CD4-positive, alpha-beta T cell treated with Interleukin-10 for 1 hour (primary cell): ENCODE results near the gene HIF1A.
A peak's percentile ranks its signal among the peaks of the same experiment; 100 is the strongest.
"Not testable (repeated sequence)": the region's sequence is repeated elsewhere in the genome, so short reads cannot be mapped to it uniquely, and the experiment has no call there.

Experiments
- DNase-seq: peaks from one replicate; pipeline ENCODE4 v3.0.0-alpha.2; 2020

Gene HIF1A

DNA sequence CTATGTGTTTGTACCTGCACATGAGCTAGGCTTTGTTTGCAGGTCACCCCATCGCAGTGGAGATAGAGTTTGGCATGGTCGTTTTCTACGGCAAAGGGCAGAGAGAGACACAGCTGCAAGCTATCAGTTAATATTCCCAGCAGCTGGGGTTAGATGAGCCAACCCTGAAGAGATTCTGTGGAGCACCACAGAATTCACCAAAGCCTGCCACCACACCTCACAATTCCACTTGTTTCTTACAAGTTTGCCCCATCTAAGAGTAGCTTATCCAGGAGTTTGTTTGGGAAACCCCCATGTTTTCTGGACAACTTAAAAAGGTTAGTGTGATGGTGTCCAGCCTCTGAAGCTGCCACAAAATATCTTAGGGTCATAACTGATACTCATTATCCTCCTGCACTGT is 20.0 kb upstream of the HIF1A start:
- DNase-seq, result no peak

- DNase-seq, result no peak
These were observed 17.8 kb upstream of the HIF1A start for GRCh38 chr14:61677479-61677878.

- DNase-seq, result no peak
These were observed 16.3 kb upstream of the HIF1A start for GRCh38 chr14:61678975-61679374.

GRCh38 chr14:61681413-61681812 is 13.9 kb upstream of the HIF1A start:
- no peak for DNase-seq

DNA sequence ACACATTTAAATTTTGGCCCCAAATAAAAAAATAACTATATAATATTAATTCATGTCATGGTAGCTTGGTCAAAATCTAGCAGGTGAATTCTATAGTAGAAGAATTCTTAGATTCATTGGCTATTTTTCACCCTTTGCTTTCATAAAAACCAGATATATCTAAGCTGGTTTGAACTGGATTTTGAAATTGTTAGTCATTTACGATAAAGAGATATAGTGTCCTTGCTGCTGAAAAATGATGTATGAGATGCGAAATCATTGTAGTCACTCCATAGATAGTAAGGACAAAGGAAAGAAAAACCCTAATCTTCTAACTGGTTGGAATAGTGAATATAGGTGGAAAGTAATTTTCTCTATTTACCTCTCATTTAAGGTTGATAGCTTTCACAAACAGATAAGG is 12.2 kb upstream of the HIF1A start:
- DNase-seq, result no peak

- DNase-seq, result no peak
These were observed 5.3 kb upstream of the HIF1A start for GRCh38 chr14:61690039-61690438.

DNA sequence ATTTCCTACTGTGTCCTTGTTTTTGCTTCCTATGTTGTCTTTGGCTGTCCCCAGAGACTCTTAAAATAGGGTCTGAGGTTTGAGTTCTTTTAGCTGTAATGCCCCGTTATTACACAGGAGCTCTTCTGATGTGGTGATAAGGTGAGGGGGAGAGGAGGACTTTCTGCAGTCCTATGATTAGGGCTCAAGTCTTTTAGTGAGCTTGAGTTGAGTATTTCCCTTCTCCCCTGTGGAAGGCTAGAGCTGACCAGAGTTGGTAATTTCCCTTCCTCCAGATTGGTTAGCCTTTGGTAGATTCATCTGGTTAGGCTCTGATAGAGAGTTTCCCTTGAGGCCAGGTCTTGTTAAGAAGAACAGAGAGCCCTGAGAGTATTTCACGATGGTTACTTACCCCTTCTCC is 4.3 kb upstream of the HIF1A start:
- DNase-seq, result peak; percentile 19

- no peak for DNase-seq
These were observed 3.8 kb upstream of the HIF1A start for GRCh38 chr14:61691495-61691894.

DNA sequence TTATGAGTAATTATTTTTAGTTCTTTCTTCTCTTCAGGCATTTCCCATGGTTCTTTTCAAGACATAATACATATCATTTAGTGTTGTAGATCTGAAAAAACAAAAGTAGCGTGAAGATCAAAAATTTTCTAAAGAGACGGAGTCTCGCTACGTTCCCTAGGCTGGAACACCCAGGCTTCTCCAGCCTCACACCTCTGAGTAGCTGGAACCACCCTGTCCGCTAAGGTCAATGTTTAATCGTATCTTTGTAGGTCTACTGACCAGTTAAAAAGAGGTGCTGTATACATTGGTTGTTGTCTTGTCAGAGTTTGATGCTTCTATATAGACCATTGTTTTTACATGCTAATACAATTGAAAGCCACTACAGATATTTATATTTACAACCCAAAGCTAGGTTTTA is 1.3 kb upstream of the HIF1A start:
- DNase-seq, result no peak

- DNase-seq, result peak; percentile 51
These were observed 598 bp downstream of the HIF1A start for GRCh38 chr14:61695695-61696527.

- DNase-seq, result no peak
These were observed 1.5 kb downstream of the HIF1A start for GRCh38 chr14:61696753-61697318.

GRCh38 chr14:61698206-61698980 is 3.1 kb downstream of the HIF1A start:
- DNase-seq, result peak; percentile 20

DNA sequence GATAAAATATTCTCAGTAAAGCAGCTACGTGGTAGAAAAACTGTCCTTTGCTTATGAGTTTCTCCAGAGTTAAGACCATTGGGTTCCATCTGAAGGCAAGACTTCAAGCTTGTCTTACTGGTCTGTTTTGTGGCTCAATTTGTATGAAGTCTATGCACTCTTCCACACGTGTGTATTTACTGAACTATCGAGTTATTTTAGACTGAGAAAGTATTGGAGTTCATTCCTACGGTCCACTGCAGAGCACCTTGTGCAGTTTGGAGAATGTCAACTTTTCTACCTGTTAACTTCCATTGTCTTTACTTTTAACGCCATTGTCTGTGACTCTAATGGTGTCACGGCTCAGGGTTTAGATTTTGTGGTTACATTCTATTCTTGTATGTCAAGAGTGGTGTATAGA is 3.7 kb downstream of the HIF1A start:
- DNase-seq, result no peak

DNA sequence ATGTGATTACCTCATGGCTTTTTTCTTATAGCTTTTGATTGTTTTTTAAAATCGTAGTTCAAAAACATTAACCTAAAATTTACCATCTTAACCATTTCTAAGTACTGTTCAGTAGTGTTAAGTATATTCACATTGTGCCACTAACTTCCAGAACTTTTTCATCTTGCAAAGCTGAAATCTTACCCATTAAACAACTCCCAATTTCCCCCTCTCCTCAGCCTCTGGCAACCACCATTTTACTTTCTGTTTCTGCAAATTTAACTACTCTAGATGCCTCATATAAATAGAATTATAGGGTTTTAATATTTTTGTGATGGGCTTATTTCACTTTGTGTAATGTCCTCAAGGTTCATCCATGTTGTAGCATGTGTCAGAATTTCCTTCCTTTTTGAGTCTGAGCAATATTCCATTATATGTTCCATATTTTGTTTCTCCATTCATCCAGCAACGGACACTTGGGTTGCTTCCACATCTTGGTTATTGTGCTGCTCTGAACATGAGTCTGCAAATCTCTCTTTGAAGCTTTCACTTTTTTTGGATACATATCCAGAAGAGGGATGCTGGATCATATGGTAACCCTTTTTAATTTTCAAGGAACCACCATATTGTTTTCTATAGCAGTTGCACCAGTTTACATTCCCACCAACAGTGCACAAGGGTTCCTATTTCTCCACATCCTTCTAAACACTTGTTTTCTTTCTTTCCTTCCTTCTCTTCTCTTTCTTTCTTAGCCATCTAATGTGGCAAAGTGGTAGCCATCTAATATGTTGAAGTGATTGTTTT is 5.0 kb downstream of the HIF1A start:
- DNase-seq, result no peak

DNA sequence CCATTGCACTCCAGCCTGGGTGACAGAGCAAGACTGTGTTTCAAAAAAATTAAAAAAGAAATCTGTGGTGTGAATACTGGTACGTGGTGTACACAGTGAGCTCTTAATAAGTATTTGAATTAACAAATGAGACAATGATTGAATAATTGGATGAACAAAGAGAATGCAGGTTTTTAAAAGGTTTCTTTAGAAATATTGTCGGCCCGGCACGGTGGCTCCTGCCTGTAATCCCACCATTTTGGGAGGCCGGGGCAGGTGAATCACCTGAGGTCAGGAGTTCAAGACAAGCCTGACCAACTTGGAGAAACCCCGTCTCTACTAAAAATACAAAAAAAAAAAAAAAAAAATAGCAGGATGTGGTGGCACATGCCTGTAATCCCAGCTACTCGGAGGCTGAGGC is 6.6 kb downstream of the HIF1A start:
- DNase-seq, result no peak

DNA sequence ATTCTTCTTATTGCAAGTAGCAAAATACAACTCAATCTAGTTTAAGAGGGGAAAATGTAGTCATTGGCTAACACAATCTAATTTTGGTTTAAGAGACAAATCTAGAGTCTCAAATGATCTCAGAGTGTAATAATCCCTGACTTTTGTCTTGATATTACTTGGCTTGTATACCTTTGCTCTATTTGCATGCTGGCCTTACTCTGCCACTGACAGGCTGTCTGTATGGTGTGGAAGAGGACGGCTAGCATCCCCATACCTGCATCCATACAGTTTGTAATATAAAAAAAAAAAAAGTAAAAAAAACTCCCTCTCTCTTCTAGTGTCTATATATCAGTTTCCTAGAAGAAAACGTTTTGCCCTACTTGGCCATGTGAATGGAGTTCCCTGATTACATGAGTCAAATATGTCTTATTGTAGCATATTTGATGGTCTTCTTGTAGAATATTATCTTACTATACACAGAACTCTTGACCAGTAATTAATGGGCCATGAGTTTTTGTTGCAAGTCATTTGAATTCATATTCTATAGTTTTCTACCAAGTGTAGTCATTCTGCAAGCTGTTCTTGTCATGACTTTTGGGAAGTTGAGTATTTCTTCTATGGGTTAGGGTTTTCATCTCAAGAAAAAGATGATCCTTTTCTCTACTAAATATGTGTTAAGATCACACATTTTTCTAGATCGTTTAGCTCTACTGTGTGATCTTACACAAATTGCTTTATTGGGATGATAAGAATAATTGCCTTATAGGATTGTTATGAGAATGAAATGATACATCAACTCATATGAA is 8.2 kb downstream of the HIF1A start:
- no peak for DNase-seq

- DNase-seq, result no peak
These were observed 9.2 kb downstream of the HIF1A start for GRCh38 chr14:61704554-61704953.

GRCh38 chr14:61705017-61705416 is 9.7 kb downstream of the HIF1A start:
- no peak for DNase-seq

DNA sequence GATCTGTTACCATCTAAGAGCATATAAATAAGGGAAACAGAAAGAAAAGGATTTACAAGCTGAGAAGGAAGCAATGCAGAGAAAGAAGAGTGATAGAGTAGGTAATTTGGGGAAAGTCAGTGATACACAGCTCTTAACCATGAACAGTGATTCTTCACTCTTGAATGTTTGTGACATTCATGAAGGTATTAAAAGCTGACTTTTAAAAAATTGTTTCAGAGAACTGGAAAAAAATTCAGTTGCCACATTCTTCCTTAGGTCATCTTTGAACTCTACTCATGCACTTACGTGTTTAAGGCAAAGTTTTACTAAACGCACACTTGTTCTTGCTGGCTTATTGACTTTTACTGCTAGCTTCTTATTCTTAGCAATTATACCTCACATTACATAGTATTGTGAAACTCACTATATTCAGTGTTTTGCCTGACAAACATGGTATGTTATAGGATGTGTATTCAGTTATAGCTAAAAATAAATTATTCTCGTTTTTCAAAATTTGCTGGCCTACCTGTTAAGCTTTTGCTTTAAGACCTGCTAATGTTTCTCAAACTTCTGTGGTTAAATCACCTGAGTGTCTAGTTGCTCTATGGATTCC is 10.9 kb downstream of the HIF1A start:
- no peak for DNase-seq

DNA sequence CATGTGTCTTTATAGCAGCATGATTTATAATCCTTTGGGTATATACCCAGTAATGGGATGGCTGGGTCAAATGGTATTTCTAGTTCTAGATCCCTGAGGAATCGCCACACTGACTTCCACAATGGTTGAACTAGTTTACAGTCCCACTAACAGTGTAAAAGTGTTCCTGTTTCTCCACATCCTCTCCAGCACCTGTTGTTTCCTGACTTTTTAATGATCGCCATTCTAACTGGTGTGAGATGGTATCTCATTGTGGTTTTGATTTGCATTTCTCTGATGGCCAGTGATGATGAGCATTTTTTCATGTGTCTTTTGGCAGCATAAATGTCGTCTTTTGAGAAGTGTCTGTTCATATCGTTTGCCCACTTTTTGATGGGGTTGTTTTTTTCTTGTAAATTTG is 12.5 kb downstream of the HIF1A start:
- not testable (repeated sequence) for DNase-seq

DNA sequence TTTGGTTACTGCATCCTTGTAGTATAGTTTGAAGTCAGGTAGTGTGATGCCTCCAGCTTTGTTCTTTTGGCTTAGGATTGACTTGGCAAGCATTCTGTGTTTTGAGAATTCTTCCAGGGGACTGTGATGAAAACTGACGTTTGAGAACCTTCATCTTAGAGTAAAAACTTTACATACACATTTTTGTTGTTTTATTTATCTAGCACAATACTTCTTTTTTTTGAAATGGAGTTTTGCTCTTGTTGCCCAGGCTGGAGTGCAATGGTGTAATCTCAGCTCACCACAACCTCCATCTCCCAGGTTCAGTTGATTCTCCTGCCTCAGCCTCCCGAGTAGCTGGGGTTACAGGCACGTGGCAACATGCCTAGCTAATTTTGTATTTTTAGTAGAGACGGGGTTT is 13.4 kb downstream of the HIF1A start:
- not testable (repeated sequence) for DNase-seq
